GM18867 (cell line): ENCODE measurements around the gene DCST2.
A peak's percentile ranks its signal among the peaks of the same experiment; 100 is the strongest.

Experiments
- ATAC-seq: cut with Tn5 transposase; IDR thresholded peaks from one replicate; pipeline ENCODE4 v1.9.1; 2021; ENCODE audit warnings: mild to moderate bottlenecking, moderate library complexity; ENCODE audit not compliant: unreplicated experiment

Gene DCST2

DNA sequence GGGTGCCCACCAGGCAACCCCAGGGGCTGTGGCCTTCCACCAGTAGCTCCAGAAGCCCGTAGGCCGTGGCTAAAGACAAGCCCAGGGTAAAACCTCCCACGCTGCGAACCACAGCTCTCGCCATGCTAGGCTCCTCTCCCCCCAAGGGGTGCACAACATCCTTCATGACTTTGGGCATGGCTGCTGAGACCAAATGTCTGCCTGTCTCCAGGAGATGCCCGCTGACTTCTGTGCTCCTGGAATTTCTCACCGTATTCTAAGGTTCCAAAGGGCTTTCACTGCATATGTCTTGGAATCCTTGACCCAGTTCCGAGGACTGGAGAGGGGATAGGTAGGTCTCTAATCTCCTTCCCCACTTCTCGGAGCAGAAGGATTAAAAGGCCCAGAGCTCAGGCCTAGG lies at the start of gene DCST2, which contains the start of gene DCST1:
DCST2 (minus strand) TSS at position 258 of the 400 bp plus-strand sequence; CDS start at position 178, 80 bp downstream.
DCST1 (plus strand) TSS at position 301 of the 400 bp plus-strand sequence. CDS start 213 bp downstream, outside the sequence.
- no peak for ATAC-seq

DNA sequence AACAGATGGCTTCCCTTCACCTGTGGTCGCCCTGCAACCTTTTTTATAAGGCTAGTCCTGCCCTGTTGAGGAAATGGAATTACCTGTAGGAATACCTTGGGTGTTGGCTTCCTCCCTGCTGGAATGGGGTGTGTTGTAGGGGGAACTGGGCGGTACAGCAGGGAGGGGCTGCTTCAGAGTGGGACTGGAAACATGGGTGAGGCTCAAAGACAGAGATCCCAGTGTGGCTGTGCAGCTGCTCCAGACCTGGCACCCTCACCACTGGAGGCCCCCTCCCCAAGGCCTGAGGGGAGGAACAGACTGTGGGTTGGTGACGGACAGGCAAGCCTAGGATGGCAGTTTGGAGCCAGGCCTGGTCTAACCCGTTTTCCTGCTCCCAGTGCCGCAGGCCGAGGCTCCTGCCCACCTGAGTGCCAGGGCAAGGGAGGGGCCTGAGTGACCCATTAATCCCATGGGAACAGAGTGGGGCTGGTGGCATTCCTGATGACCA lies 49.5 kb upstream of the DCST2 start:
- ATAC-seq, result no peak

DNA sequence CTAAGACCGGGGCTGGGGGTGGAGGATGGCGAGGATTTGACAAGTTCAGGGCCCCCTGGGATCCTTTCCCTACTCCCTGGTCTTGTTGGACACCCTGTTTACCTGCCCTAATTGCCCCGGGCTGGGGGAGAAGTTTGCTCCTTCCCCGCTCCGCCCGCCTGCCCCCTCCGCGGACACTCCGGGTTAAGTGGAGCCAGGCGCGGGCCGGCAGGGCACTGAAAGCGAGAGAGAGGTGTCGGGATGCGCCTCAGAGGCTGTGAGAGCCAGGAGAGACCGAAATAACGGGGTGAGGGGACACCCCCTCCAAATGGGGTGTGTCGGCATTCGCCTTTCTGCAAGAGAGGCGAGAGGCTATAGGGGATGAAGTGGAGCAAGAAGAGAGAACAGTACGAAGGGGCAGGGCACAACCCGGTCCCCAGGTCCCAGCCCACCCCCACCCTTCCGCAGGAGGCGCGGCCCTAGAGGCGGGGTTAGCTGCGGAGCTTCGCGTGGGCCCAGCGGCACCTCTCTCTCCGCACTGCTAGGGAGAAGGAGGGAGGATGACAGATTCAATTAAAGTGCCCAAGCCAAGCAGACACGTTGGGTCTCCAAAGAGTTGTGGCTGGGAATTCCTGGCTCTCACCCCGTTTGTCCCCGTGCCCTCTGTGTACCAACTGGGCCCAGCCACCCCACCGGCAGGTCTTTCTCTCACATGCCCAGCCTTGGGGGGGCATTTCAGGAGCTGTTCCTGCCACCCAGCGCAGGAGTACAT lies 48.9 kb upstream of the DCST2 start:
- ATAC-seq, result no peak

DNA sequence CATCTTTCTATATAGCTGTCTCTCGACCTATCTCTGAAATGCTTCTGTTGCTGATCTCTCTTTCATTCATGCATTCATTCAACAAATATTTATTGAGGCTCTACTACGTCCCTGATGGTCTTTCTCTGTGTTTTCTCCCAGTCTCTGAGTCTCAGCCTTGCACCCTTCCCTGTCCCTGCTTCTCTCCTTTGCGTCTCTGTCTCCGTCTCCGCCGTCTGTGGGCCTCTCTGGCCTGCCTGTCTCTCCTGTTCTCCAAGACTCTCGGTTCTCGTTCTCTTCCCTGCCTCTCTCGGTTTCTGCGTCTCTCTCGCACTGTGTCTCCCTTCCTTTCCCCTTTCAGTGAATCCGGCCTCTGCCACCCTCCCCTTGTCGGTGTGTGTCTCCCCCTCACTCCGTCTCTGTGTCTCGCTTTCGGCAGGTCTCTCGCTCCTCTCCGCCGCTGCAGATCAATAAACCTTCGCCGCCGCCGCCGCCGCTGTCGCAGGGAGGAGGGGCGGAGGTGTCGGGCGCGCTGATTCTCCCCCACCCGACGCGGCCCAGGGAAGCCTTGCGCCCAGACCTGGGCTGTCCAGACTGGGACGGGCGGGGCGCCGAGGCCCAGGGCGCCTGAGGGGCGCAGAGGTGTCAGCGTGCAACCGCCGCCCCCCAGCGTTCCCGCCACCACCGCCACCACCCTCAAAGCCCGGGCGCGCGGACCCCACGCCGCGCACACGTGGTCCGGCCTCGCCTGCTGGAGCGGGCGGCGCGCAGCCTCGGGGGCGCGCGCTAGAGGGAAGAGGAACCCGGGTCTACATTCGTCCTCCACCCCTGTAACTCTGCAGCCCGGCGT lies 48.1 kb upstream of the DCST2 start:
- no peak for ATAC-seq

DNA sequence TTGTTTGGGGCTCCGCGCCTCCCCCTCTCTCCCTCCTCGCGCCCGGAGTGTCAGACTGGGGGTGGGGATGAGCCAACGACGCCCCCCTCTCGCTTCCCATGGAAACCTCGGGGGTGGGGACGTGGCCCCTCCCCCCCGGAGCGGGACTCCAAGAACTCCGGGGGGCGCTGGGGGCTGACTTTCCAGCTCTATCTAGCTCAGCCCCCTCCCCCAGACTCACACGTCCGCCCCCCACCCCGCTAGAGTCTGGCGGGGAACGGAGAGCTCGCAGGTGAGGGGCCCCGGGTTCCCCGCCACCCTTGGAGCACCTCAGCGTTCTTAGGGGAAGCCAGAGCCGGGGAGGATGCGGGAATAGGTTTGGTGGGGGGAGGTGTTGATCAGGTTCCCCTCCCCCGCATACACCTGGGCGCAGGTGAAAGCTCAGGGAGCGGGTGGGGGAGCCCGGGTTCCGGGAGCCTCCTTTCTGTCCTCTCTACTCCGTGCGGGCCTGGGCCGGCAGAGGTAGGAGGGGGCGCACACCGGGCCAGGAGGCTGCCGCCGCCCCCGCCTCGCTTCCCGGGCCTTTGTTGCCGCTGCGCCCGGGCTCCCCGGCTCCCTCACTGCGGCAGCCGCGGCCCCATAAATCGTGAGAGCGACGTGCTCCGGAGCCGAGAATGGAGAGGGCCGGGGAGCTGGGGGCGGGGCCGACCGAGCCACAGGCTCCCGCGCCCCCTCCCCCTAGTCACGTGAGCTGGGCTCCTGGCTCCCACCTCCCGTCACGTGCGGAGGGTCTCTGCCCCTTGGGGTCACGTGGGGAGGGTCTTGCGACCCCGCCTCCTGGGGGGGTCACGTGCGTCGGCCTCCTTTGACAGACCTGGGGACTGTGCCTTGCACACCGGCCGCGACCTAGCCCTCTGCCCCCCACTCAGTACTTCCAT lies 47.0 kb upstream of the DCST2 start:
- ATAC-seq, result no peak

DNA sequence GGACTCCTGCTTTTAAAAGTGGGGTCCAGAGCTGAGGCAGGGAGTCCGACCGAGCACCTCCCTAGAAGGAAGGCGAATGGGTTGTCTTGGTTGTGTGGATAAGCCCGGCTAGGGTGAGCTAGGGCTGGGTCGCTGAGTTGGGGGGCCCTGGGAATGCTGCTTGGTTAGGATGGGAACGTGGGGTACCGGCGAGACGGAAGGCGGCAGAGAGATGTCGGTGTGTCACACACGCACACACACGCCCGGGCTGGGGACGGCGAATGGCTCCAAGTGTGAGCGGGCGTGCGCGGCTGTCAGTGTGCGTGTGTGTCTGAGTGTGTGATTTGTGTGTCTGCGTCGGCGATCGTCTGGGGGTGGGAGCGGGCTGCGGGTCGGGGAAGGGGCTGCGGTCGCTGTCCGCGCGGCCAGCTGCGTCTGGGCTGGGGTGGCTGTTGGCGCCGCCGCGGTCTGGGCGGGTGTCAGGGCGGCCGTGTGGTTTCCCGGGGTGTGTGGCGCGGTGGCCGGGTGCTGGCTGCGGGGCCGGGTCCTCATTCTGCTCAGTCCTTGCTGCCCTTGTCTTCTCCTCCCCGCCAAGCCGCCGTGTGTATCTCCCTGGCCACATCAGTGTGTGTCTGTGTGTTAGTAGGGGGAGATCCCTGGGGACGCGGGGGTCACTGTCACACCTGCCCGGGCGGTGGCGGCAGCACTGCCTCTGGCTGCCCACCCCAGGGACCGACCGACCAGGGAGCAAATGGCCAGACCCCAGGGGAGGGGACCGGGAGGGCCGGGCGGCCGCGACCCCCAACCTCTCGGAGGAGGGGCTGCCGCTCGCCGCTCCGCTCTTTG lies 46.1 kb upstream of the DCST2 start:
- no peak for ATAC-seq

DNA sequence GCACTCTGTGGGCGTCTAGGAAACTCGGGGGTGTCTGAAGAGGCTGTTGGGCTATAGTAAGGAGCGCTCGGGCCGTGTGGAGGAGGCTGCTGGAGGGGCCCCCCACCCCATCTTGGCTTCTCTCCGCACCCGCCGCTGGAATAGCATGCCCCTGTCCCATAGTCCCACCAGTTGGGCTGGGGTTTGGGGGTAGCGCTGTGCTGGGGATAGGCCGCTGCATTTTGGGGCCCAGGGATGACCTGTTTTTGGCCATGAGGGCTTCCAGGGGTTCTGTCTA lies 45.6 kb upstream of the DCST2 start:
- ATAC-seq, result no peak

DNA sequence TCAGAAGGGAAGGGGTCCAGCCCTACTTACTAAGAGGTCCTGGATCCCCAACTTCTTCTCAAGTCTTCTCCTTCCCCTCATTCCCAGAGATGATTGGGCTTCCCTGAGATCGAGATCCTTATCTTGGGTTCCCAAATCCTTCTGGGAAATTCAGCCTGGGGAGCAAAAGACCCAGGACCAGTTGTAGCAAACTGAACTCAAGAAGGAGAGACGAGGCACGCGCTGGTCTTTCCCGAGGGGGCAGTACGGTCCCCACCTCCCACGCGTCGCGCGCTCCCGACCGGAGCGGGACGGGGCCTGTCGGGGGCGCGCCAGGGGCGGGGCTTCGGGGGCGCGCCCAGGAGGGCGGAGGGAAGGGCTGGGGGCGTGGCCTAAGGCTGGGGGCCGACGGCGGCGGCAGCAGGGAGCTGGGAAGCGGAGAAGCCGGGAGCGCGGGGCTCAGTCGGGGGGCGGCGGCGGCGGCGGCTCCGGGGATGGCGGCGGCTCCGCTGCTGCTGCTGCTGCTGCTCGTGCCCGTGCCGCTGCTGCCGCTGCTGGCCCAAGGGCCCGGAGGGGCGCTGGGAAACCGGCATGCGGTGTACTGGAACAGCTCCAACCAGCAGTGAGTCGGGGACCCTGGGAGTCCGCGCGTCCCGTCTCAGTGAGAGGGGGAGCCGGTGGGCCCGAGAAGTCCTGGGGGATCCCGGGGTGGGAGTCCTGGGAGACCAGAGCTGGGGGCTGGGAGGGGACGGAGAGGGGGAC lies 45.1 kb upstream of the DCST2 start, which contains the start of gene EFNA3:
EFNA3 (plus strand) TSS at position 369 of the 741 bp plus-strand sequence; CDS start at position 474, 105 bp downstream.
- no peak for ATAC-seq

DNA sequence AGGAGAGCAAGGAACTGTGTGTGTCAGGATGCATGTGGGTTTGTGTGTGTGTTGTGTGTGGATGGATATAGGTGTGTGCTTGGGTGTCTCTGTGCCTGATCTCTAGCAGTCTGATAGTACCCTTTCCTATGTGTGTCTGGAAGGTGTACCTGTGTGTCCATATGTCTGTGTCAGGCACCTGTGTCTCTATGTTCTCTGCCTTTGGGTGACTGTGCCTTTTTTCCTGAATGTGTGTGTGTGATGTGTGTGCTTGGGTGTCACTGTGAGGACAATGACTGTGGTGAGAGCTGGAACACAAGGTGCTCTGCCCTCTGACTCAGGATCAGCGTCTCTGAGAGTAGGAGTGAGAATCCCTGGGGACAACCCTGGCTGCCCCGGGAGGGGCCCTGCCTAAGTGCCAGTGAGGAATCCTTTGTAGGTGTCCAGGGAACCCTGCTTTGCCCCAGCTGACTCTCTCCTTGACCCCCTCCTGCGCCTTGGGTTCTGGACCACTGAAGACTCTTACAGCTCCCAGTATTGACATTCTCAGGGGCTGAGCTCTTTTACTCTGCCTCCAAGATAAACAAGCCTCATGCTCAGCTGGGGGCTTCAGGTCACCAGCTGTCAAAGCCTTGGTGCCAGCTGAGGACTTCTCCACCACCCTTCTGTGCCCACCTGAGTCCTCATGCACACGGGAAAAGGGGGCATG lies 44.3 kb upstream of the DCST2 start:
- no peak for ATAC-seq

DNA sequence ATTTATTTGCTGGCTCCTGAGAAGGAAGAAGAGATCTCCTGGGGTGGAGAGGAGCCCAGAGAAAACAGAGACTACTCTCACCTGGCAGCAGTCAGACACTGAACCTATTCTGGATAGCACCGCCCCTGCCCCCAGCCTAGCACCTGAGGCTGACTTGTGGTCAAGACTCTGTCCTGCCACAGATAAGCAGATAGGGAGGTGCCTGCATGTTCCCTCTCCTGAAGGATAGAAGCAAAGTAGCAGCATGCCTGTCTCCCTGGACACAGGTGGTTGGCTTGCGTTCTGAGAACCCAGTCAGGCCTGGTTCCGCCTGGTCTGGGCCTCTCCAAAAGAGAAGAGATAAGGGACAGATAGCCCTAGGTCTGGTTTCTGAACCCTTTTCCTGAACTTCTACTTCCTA lies 43.8 kb upstream of the DCST2 start:
- ATAC-seq, result no peak

DNA sequence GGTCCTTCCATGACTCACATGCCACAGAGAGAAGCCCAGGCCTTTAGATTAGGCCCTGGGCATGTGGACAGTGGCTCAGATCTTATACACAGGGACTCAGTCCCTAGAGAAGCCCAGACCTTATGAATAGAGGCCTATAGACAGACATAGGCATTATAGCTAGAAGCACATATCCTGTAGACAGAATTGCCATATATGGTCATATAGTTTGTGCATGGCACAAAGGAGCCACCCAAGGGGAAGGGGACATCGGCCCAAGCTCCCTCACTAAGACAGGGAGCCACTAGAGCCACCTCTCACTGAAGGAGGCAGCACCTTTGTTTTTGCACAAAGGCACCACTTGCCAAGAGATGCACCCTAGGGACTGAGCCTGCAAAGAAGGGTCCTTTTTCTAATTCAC lies 42.8 kb upstream of the DCST2 start:
- no peak for ATAC-seq

DNA sequence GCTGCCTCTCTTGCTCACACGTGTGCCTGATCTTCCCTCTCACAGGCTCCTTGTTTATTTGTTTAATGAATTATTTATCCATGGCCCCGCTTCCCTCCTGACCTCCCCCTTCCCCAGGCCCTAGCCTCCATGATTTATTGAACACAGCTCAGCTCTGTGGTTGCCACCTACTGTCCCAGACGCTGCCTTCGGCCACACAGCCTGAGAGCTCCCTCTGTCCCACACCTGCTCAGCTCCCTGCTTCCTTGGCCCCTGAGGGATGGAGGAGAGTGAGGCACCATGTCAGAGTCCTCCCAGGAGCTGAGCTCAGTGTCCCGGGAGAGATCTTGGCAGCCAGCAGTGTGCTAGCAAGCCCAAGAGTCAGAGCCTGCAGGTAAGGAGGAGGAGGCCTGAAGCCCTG lies 42.0 kb upstream of the DCST2 start:
- ATAC-seq, result no peak

DNA sequence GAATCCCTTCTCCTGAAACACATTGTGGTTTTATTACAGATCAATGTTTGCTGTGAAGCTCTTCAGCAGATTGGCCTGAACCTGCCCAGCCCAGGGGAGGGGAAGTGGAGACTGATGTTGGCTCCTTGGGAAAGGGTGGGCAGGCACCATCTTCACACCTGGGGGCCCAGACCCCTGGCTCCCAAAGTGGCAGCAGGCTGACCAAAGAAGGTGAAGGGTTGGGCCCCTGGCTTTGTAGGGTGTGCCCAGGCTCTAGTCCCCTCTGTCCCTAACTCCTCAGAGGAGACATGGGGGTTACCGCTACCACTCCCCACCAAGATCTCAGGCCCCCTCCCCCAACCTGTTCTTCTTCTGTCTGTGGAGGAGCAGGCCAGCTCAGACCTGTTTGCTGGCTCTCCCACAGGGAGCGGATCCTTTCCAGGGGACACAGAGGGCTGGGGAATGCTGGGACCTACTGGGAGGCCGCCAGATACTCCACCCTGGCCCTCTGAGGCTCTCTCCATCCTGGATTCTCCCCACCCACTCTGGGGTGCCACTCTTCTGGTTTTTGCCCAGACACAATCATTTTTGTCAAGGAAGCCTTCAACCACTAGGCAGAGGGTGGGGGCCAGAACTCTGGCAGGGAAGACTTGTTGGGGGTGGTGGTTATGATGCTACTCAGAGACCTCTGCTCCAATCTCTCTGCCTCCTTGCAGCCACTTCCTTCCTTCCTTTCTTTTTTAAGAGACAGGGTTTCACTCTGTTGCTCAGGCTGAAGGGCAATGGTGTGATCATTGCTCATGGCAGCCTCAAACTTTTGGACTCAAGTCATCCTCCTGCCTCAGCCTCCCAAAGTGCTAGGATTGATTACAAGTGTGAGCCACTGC lies 40.0 kb upstream of the DCST2 start:
- no peak for ATAC-seq

DNA sequence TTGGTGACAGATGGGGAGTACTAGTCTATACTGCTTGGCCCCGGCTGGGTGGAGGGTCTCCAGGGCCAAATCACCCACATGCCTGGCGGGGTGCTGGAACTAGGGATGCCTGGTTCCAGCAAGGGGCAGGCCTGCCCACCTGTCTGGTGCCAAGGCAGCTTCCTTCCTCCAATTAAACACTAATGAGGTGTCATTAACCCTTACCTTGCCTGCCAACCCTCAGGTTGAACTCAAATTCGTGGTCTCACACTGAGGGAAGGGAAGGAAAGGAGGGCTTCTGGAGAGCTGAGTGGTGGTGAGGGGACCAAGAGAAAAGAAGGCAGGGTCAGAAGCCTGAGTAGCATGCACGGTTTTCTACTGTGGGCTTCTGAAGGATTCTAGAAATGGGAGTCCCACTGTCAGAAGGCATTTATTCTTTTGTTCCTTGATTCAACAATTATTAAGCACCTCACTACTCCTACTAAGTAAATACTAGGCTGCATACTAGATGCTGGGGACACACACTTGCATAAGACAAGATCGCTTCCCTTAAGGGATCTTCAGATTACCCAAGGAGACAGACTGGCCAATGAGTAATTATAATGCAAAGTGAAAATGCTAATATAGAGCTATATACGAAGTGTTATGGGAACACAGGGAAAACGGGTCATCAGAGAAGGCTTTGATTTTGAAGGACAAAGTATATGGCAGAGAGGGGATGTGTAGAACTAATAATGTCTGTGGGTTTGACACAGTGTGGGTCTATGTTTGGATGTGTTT lies 39.1 kb upstream of the DCST2 start:
- no peak for ATAC-seq

DNA sequence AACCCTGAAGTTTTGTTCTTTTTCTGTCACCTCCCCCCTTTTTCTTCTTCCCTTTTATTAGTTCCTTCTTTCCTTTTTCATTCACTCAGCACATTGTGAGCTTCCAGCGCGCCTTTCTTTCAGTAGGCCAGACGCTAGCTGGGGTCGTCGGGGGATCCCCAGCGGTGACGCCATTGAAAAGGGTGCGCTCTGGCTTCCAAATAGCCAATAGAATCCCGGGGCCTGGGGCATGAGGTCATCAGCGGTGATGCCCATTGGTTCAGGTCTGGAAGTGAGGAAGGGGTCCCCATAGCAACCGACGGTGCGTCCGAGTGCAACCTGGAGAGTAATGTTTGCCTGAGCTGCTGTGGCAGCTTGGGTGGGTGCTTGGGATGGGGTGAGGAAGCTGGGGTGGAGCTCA lies 38.1 kb upstream of the DCST2 start:
- ATAC-seq, result no peak

DNA sequence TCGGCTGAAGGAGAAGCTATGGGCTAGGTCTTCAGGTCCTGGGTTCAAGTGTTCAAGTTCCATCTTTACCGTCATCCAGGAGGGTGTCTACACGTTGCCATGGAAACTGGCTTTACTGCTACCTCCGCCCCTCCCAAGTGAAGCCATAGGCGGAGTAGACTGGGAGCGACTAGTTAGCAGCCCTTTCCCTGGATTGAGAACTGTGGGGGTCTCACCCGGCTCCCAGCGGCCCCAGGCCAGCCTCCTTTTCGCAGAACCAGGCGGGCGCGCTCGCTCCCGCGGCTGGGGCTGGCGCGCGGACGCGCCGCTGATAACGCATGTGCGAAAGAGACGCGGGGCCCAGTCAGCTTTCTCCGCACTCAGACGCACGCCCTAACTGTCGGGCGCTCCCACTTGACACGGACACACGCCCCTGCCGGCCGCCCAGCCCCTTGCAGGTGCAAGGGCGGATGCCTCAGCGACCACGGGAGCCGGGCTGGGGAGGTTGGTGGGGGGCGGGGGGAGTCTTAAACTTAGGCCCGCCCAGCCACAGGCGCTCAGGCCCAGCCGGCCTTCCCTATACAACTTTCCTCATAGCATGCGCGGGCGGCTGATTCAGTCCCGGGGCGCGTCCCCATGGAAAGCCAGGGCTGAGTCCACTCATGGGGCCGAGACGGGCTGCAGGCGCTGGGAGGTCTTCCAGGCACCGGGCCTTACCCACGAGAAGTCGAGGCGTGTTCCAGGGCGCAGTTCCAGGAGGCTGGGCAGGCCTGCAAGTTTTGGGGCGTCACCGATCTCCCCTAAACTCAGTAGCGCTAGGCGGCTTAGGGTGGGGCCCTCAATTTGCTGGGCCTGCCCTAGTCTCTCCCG lies 37.4 kb upstream of the DCST2 start:
- ATAC-seq, result peak; percentile 65
